Prostate gland (tissue), 2 donors: ENCODE results near the gene CDC42EP3.

Experiments used
- CTCF ChIP-seq, 4 experiments: fragments of 200-600 bp in 2 of 4; fragments of 450-650 bp in 2 of 4; sonication (generic) in 2 of 4; IDR thresholded peaks; 1 replicate in 3 of 4; 2 replicates in 1 of 4; pipeline ENCODE4 v1.5.1; 2016 to 2019; ENCODE audit warnings: antibody characterized with exemption in 4 of 4, mild to moderate bottlenecking in 2 of 4, moderate library complexity in 2 of 4
- POLR2AphosphoS5 ChIP-seq: sonication (generic); formaldehyde crosslinking; IDR thresholded peaks from one replicate; pipeline ENCODE4 v1.6.1; 2017; ENCODE audit warnings: antibody characterized with exemption

DNA sequence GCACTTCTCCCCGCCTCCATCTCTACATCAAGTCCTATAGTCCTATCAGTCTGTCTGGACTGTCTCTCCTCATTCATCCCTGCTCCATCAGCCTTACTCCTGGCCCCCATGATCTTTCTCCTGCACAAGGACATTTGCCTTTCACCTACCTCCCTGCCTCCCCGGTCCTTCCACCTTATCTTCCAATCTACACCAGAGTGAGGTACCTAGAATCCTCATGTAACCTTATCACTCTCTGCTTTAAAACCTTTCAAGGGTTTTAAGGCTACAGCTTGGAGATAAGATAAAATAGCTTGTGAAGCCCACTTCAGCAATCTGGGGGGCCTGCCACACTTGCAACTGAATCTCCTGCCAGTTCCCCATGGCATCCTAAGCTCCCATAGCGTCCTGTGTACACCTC lies 12.8 kb downstream of the CDC42EP3 start:
- TF ChIP-seq POLR2AphosphoS5 (no peak), CTCF (IDR thresholded peaks at IDR 0.05) (no peak)
